NCI-H2171 treated with DMSO at 0.1 percent for 48 hours (cell line): Measurements from ENCODE around the gene CHPF2.
A peak's percentile ranks its signal among the peaks of the same experiment; 100 is the strongest.

Experiments
- DNase-seq: peaks from one replicate; lab custom pipeline; 2025; lab: John Stamatoyannopoulos, UW

The CHPF2 gene

GRCh38 chr7:151232091-151232916 lies at the start of gene CHPF2:
Gene CHPF2, plus strand, starts transcription at chr7:151232483. Its CDS starts 1,529 bp downstream, at chr7:151234012.
- DNase-seq: peak; percentile 81

- DNase-seq: no peak
These were observed 46.3 kb upstream of the CHPF2 start for GRCh38 chr7:151185762-151186639.

- DNase-seq: no peak
These were observed 45.5 kb upstream of the CHPF2 start, which contains the start of gene ASB10 for GRCh38 chr7:151186640-151187408. Gene ASB10, minus strand, starts transcription at chr7:151187250. Its CDS starts 120 bp downstream, at chr7:151187130.

- no peak for DNase-seq
These were observed 44.7 kb upstream of the CHPF2 start for GRCh38 chr7:151187409-151188251.

- DNase-seq: no peak
These were observed 44.1 kb upstream of the CHPF2 start for GRCh38 chr7:151188252-151188542.

- no peak for DNase-seq
These were observed 43.2 kb upstream of the CHPF2 start for GRCh38 chr7:151189038-151189437.

GRCh38 chr7:151191544-151191943 lies 40.7 kb upstream of the CHPF2 start:
- no peak for DNase-seq

GRCh38 chr7:151192002-151192539 lies 40.2 kb upstream of the CHPF2 start:
- DNase-seq: no peak

GRCh38 chr7:151193203-151193978 lies 38.9 kb upstream of the CHPF2 start:
- DNase-seq: no peak

- no peak for DNase-seq
These were observed 38.1 kb upstream of the CHPF2 start for GRCh38 chr7:151194188-151194587.

GRCh38 chr7:151195616-151196450 lies 36.5 kb upstream of the CHPF2 start:
- no peak for DNase-seq

- DNase-seq: no peak
These were observed 34.4 kb upstream of the CHPF2 start for GRCh38 chr7:151197932-151198331.

- no peak for DNase-seq
These were observed 33.1 kb upstream of the CHPF2 start for GRCh38 chr7:151198945-151199848.

- no peak for DNase-seq
These were observed 30.9 kb upstream of the CHPF2 start for GRCh38 chr7:151201344-151201743.

- DNase-seq: no peak
These were observed 30.5 kb upstream of the CHPF2 start for GRCh38 chr7:151201751-151202150.

- DNase-seq: no peak
These were observed 29.4 kb upstream of the CHPF2 start for GRCh38 chr7:151202836-151203235.

- no peak for DNase-seq
These were observed 27.8 kb upstream of the CHPF2 start for GRCh38 chr7:151204383-151205032.

GRCh38 chr7:151205730-151206129 lies 26.6 kb upstream of the CHPF2 start:
- no peak for DNase-seq
